Activated T-cell treated with anti-CD3 and anti-CD28 coated beads, Interleukin-2, amount 50 U/mL, for 4 hours (primary cell): ENCODE measurements around the gene TCEANC. TPM values are rescaled to one million over a fixed set of nuclear protein-coding genes. Genes with fewer than 3 reads are reported as not detected.

ENCODE experiments used
- ATAC-seq, 2 donors: fragments of 200-7000 bp; cut with Tn5 transposase; one replicate each; pipeline ENCODE4 v1.10.0; 2021
- DNase-seq: peaks from one replicate; pipeline ENCODE4 v3.0.0-alpha.2; 2020
- H3K27me3 Mint-ChIP-seq: one replicate; pipeline ENCODE4 v1.8.0; 2021; ENCODE audit warnings: low read depth, mixed read lengths
- H3K36me3 Mint-ChIP-seq: one replicate; pipeline ENCODE4 v1.8.0; 2022; ENCODE audit warnings: mixed read lengths; ENCODE audit not compliant: insufficient read depth
- H3K4me1 Mint-ChIP-seq: one replicate; pipeline ENCODE4 v1.8.0; 2021; ENCODE audit warnings: low read depth, mixed read lengths
- H3K4me3 Mint-ChIP-seq: one replicate; pipeline ENCODE4 v1.8.0; 2021; ENCODE audit warnings: mild to moderate bottlenecking, moderate library complexity, mixed read lengths
- H3K9me3 Mint-ChIP-seq: one replicate; pipeline ENCODE4 v1.8.0; 2021; ENCODE audit warnings: mixed read lengths
- total RNA-seq, 3 donors: library from RNA; stranded (reverse); gene quantifications; one replicate each; pipeline ENCODE4 v1.2.1, GENCODE V29; 2021

Gene TCEANC
- total RNA-seq, 3 donors from 2014 or later = 1.4 to 2.2 (median 1.4) TPM

GRCh38 chrX:13691841-13692371 lies 39.0 kb downstream of the TCEANC start:
- Mint-ChIP-seq H3K4me3 (peak overlapping the region; percentile 45), H3K9me3 (no peaks in the 10 kb centered on the region), H3K36me3 (peaks cover 8% of the 10 kb centered on the region), H3K27me3 (no peaks in the 10 kb centered on the region), H3K4me1 (peaks cover 76% of the 10 kb centered on the region)
- ATAC-seq (no peak), DNase-seq (no peak)

GRCh38 chrX:13692771-13693231 lies 39.9 kb downstream of the TCEANC start:
- DNase-seq = no peak
- H3K4me3 Mint-ChIP-seq = peak overlapping the region; percentile 45
- peaks cover 10% of the 10 kb centered on the region for H3K36me3 Mint-ChIP-seq
- no peak for ATAC-seq
- peaks cover 75% of the 10 kb centered on the region for H3K4me1 Mint-ChIP-seq
- H3K27me3 Mint-ChIP-seq = no peaks in the 10 kb centered on the region
- H3K9me3 Mint-ChIP-seq = no peaks in the 10 kb centered on the region

DNA sequence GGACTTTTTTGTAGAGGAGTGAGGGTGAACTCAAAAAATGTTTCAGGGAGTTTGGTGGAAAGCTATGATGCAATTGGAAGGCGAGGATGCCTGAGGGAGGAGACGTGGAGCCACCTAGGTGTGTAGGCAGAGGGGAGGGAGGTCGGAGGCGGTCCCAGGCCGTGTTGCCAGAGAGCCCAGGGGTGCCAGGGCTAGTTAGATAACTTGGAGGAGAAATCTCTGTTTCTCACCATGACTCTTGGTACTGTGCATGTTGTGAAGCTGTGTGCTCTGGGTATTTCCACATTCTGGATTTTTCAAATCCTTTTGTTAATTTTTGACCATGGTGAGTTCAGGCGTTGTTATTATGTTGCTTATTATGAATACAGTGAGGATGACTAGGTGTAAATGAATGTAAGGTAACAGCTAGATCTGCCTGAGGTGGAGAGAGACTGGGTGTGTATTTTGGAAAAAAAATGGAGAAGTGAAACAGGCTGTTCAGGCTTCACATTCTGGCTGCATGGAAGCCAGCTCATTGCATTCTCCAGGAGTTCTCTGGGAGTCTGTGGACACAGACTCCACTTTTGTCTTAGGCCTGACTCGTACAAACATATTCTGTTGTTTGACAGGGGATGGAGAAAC lies 40.5 kb downstream of the TCEANC start:
- H3K27me3 Mint-ChIP-seq = no peaks in the 10 kb centered on the region
- ATAC-seq = no peak
- peak overlapping the region; percentile 45 for H3K4me3 Mint-ChIP-seq

GRCh38 chrX:13694359-13694758 lies 41.4 kb downstream of the TCEANC start:
- no peaks in the 10 kb centered on the region for H3K27me3 Mint-ChIP-seq
- no peak overlapping the region for H3K4me3 Mint-ChIP-seq
- H3K36me3 Mint-ChIP-seq = peaks cover 10% of the 10 kb centered on the region
- H3K9me3 Mint-ChIP-seq = no peaks in the 10 kb centered on the region
- peaks cover 79% of the 10 kb centered on the region for H3K4me1 Mint-ChIP-seq
- no peak for ATAC-seq
- no peak for DNase-seq

More for the DNA sequence above, 40.5 kb downstream of the TCEANC start:
- peaks cover 10% of the 10 kb centered on the region for H3K36me3 Mint-ChIP-seq
- H3K9me3 Mint-ChIP-seq = no peaks in the 10 kb centered on the region
- DNase-seq = no peak
- peaks cover 72% of the 10 kb centered on the region for H3K4me1 Mint-ChIP-seq

DNA sequence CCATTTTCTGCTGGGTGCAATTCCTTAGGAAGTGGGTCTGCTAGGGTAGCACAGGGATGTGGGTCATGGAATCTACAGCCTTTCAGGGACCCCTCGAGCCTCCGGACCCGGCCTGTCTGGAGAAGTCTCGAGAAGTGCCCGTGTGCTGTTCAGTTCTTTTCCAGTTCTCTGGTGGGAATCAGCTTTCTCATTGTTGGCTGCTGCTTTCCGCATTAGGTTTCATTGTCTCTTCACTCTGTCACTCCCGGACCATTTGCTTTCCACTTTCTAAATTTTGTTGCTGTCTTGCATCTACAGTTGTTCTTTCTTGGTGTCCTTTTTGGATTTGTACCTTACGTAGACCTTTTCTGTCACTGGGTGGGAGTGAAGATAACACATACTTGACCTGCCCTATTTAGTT lies 42.0 kb downstream of the TCEANC start:
- DNase-seq (no peak), ATAC-seq (no peak)
- no peak overlapping the region for H3K4me3 Mint-ChIP-seq
- H3K9me3 Mint-ChIP-seq = no peaks in the 10 kb centered on the region
- H3K27me3 Mint-ChIP-seq = no peaks in the 10 kb centered on the region
- H3K36me3 Mint-ChIP-seq = peaks cover 10% of the 10 kb centered on the region
- peaks cover 80% of the 10 kb centered on the region for H3K4me1 Mint-ChIP-seq

DNA sequence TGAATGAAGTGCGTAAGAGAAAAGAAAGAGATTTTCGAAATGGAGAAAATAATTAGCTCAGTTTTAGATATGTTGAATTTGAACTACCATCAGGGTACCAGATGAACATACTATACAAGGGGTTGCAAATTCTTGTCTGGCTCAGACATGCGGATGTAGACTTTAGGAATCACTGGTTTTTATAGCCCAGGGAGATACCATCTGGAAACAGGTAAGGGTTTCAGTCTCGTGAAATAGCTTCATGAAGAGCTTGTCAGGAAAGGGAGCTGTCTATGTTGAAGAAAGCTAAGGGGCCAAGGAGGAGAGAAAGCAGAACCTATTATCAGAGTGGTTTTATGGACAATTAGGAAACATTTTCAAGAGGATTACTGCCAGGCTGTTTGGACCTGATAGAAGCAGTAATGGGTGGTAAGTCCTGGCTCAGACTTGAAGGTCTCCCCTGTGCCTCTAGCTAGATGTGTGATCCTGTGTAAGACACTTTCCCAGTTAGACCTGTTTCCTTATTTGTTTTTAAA lies 42.7 kb downstream of the TCEANC start:
- Mint-ChIP-seq H3K27me3 (no peaks in the 10 kb centered on the region), H3K36me3 (peaks cover 10% of the 10 kb centered on the region), H3K4me1 (peaks cover 73% of the 10 kb centered on the region), H3K9me3 (no peaks in the 10 kb centered on the region), H3K4me3 (no peak overlapping the region)
- DNase-seq = no peak
- no peak for ATAC-seq

- Mint-ChIP-seq H3K36me3 (peaks cover 10% of the 10 kb centered on the region), H3K9me3 (no peaks in the 10 kb centered on the region), H3K4me1 (peaks cover 76% of the 10 kb centered on the region), H3K4me3 (no peak overlapping the region), H3K27me3 (no peaks in the 10 kb centered on the region)
- DNase-seq = no peak
- peak in 1 of 2 donors; percentile 20 for ATAC-seq
Measured at GRCh38 chrX:13697455-13697854, 44.5 kb downstream of the TCEANC start.

GRCh38 chrX:13697976-13698375 lies 45.0 kb downstream of the TCEANC start:
- no peaks in the 10 kb centered on the region for H3K9me3 Mint-ChIP-seq
- no peak overlapping the region for H3K4me3 Mint-ChIP-seq
- ATAC-seq = no peak
- peaks cover 76% of the 10 kb centered on the region for H3K4me1 Mint-ChIP-seq
- H3K27me3 Mint-ChIP-seq = no peaks in the 10 kb centered on the region
- DNase-seq = no peak
- H3K36me3 Mint-ChIP-seq = peaks cover 8% of the 10 kb centered on the region

DNA sequence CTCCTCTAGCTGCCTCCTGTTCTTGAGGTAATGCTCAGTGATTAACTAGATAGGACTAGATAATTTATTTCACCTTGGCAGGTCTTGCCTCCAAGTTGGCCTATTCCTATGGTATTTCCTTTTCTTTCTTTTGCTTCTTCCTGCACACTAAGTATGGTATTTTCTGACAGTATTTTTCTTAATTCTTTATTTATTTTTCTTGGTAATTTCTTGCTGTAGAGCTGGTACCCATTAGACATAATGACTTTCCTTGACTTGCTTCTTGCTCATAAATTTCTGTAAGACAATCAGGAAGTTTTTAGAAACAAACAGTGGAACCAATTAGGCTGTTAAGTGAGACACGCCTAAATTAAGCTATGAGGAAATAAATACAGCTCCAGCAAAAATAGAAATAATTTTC lies 45.5 kb downstream of the TCEANC start:
- no peaks in the 10 kb centered on the region for H3K9me3 Mint-ChIP-seq
- DNase-seq (no peak), ATAC-seq (no peak)
- no peaks in the 10 kb centered on the region for H3K27me3 Mint-ChIP-seq
- H3K36me3 Mint-ChIP-seq = peaks cover 5% of the 10 kb centered on the region
- H3K4me3 Mint-ChIP-seq = no peak overlapping the region
- H3K4me1 Mint-ChIP-seq = peaks cover 76% of the 10 kb centered on the region

GRCh38 chrX:13699183-13699826 lies 46.4 kb downstream of the TCEANC start:
- DNase-seq (no peak), ATAC-seq (peak in 1 of 2 donors; percentile 58)
- H3K9me3 Mint-ChIP-seq = no peaks in the 10 kb centered on the region
- peaks cover 5% of the 10 kb centered on the region for H3K36me3 Mint-ChIP-seq
- H3K4me3 Mint-ChIP-seq = no peak overlapping the region
- H3K4me1 Mint-ChIP-seq = peaks cover 75% of the 10 kb centered on the region
- no peaks in the 10 kb centered on the region for H3K27me3 Mint-ChIP-seq

DNA sequence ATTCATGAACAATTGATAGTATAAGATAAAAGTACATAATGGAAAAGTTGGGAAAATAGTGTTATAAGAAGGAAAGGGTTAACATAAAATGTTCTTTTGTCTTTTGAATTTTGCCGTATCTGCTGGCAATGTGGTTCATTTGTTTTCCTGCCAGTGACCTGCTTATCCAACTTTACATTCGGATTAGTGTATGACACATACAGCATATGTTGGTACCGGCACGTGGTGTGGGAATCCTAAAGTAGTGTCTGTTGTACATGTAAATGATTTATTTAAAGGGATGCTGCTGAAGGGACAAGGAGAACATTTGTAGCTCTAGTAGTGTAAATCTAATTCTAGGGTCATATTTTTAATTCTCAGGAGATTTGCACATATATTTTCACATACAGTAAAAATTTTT lies 47.4 kb downstream of the TCEANC start:
- no peaks in the 10 kb centered on the region for H3K27me3 Mint-ChIP-seq
- H3K36me3 Mint-ChIP-seq = peaks cover 5% of the 10 kb centered on the region
- no peak overlapping the region for H3K4me3 Mint-ChIP-seq
- H3K9me3 Mint-ChIP-seq = no peaks in the 10 kb centered on the region
- peaks cover 65% of the 10 kb centered on the region for H3K4me1 Mint-ChIP-seq
- ATAC-seq = no peak
- DNase-seq = no peak

DNA sequence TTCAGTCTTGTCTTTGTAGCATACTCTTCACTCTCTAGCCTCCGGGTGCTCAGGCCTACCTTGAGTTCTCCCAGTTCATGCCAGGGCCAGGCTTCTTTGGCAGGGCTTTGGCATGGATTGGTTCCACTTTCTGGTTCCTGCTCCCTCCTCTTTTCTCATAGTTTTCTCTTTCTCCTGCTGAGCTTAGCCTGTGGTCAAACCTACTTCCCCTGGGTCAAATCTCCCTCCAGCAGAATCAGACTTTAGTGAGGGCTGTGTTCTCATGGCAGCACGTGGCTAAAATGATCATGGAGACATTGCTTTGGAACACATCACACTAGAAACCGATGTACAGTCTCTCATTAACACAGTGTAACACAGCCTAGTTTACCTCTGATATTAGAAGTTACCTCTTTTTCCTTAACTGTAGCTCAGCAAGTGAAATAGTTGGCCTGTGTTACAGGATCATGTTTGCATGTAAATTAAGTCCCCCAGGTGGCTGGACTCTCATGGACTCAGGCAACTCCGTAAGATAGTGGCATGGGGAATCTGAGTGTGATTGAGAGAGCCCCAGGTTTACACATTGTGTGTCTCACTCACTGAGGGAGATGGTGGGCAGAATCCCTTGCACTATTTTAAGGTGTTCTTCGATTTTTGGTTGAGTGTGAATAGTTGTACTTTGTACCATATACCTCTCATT lies 49.3 kb downstream of the TCEANC start:
- ATAC-seq (no peak), DNase-seq (no peak)
- H3K27me3 Mint-ChIP-seq = no peaks in the 10 kb centered on the region
- H3K36me3 Mint-ChIP-seq = peaks cover 5% of the 10 kb centered on the region
- no peaks in the 10 kb centered on the region for H3K9me3 Mint-ChIP-seq
- peak overlapping the region; percentile 22 for H3K4me3 Mint-ChIP-seq
- peaks cover 52% of the 10 kb centered on the region for H3K4me1 Mint-ChIP-seq

- H3K4me1 Mint-ChIP-seq = peaks cover 49% of the 10 kb centered on the region
- ATAC-seq = no peak
Measured at GRCh38 chrX:13703135-13703534, 50.2 kb downstream of the TCEANC start.

DNA sequence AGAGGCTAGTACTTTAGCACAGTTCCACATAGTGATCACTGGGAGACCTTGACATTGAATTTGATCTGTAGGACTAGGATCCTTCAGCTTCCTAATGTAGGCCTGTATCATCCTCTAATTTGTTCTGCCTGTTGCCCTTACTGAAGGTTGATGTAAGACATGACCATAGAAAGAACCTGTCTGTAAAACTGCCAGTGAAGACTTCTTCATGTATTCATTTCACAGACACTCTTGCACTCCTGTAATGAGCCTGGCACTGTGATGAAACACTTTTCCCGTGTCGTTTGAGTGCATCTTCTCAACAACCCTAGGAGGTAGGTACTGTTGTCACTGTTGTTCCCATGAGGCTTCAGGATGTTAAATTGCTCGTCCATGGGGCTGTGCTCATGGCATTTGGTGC lies 50.6 kb downstream of the TCEANC start:
- Mint-ChIP-seq H3K9me3 (no peaks in the 10 kb centered on the region), H3K4me1 (peaks cover 45% of the 10 kb centered on the region), H3K36me3 (peaks cover 9% of the 10 kb centered on the region), H3K4me3 (no peak overlapping the region), H3K27me3 (no peaks in the 10 kb centered on the region)
- no peak for ATAC-seq
- DNase-seq = no peak

More at GRCh38 chrX:13703135-13703534, 50.2 kb downstream of the TCEANC start:
- peaks cover 9% of the 10 kb centered on the region for H3K36me3 Mint-ChIP-seq
- no peak overlapping the region for H3K4me3 Mint-ChIP-seq
- no peaks in the 10 kb centered on the region for H3K27me3 Mint-ChIP-seq
- H3K9me3 Mint-ChIP-seq = no peaks in the 10 kb centered on the region
- no peak for DNase-seq
